GM18511 (cell line): ENCODE measurements around the gene CEACAM18.
"Not testable (repeated sequence)": the region's sequence is repeated elsewhere in the genome, so short reads cannot be mapped to it uniquely, and the experiment has no call there.

ENCODE experiments used
- ATAC-seq: cut with Tn5 transposase; IDR thresholded peaks from one replicate; pipeline ENCODE4 v1.9.1; 2021; ENCODE audit warnings: mild to moderate bottlenecking, moderate library complexity; ENCODE audit not compliant: unreplicated experiment

CEACAM18 gene

GRCh38 chr19:51460164-51460992 is 18.0 kb upstream of the CEACAM18 start:
- no peak for ATAC-seq

DNA sequence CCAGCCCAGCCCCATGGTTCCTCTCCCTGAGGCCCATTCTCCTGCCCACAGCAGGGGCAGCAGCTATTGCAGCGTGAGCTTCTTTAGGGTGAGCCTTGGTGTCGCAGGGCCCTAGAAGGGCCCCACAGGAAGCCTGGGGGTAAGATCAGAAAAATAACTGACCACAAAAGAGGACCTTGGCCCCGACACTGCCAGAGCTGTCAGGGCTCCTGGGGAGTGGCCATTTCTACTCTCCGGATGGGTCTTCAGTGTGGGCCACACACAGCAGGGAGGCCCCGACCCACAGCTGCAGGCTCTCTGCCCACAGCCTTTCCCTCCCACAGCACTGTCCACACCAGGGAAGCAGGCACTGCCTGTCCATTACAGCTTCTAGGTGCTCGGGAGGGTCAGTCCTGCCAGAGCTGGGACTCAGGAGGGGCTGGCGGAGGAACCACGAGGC is 16.6 kb upstream of the CEACAM18 start:
- ATAC-seq = no peak

DNA sequence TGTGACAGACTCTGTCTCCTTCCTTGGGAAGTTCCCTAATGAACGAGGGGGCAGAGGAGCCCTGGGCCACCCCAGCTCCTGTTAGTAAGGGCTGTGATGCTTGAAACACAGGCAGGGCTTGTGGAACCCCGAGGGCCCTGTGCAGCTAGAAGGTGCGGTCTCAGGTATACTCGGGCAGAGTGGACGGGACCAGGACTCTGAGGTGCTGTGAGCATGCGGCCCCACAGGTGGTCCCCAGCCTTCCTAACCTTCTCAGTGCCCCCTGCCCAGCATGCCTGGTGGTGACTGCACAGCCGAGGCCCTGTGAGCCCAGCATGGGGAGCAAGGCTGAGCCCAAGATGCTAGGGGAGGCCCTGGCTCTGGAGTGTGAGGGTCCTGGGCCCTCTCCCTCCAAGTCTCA is 16.1 kb upstream of the CEACAM18 start:
- ATAC-seq = no peak

- ATAC-seq = no peak
These were observed 15.7 kb upstream of the CEACAM18 start for GRCh38 chr19:51462681-51463080.

GRCh38 chr19:51463976-51464581 is 14.3 kb upstream of the CEACAM18 start:
- not testable (repeated sequence) for ATAC-seq

- no peak for ATAC-seq
These were observed 11.6 kb upstream of the CEACAM18 start for GRCh38 chr19:51466723-51467122.

- ATAC-seq = no peak
These were observed 10.3 kb upstream of the CEACAM18 start for GRCh38 chr19:51467864-51468544.

GRCh38 chr19:51468545-51468920 is 9.8 kb upstream of the CEACAM18 start:
- ATAC-seq = no peak

- no peak for ATAC-seq
These were observed 9.2 kb upstream of the CEACAM18 start for GRCh38 chr19:51469162-51469561.

- no peak for ATAC-seq
These were observed 8.7 kb upstream of the CEACAM18 start for GRCh38 chr19:51469629-51470028.

DNA sequence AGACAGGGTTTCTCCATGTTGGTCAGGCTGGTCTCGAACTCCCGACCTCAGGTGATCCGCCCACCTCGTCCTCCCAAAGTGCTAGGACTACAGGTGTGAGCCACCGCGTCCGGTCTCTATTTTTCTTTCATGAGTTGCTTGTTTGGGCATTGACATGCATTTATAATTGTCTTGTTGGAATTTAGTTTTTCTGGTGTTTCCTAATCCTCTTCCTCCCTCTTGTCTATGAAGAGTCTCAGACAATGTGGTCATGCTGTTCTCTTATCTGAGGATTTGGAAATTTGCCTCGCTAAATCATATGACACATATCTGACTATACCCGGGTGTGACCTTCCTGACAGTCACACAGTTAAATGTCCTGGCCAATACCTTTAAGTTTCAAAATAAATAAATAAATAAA is 7.4 kb upstream of the CEACAM18 start:
- no peak for ATAC-seq

DNA sequence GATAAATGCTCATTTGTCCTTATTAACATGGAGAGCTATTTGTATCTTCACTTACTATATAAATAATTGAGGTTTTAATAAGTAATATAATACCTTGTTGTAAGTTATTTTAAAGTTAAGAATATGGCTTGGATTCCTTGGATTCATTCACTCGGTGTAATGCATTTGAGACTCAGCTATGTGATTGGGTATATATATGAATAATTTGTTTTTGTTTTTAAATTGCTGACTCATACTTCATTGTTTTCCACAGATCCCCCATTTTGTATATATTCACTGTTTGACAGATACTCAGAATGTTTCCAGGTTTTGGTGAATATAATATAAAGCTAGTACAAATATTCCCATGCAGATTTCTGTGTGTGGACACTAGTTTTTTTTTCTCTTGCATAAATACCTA is 6.8 kb upstream of the CEACAM18 start:
- ATAC-seq = no peak

DNA sequence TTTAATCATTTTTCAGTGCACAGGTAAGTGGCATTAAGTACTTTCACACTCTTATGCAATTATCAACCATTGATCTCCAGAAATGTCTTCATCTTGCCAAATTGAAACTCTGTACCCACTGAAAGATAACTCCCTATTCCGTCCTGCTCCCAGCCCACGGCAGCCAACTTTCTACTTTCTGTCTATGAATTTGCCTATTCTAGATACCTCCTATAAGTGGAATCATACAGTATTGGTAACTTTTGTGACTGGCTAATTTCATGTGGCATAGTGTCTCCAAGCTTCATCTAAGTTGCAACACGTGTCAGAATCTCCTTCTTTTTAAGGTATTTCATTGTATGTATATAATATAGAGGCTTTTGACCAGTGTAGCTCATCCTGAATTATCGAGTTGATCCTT is 5.7 kb upstream of the CEACAM18 start:
- ATAC-seq = no peak

DNA sequence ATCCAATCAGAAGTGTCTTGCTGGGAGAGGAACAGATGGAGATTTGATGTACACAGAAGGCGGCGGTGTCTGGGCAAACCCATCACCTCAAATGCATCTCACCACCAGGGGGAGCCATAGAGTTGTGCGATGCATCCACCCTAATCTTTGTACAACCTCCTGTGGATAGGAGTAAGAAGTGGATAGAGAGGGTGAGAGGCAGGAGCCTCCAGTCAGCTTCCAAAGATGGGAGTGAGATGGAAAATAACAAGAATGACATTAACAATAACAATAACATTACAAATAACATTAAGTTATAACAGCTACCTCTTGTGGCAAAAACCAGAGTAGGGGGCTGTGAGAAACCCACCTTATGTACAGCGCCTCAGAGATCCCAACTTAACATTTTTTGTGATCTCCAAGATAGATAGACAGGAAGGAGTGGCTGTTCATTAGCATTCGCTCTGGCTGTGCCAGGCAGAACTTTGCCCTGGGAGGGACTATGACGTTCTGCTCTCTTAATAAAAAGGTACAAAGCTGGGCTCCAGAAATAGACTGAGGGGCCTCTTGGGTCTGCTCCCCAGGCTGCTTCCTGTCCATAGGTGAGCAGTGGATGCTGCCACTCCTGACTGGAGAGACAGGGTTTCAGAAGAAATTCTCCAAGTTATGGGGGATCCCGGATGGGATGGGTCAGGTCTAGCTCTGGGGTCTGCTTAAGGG is 5.2 kb upstream of the CEACAM18 start:
- ATAC-seq = no peak

DNA sequence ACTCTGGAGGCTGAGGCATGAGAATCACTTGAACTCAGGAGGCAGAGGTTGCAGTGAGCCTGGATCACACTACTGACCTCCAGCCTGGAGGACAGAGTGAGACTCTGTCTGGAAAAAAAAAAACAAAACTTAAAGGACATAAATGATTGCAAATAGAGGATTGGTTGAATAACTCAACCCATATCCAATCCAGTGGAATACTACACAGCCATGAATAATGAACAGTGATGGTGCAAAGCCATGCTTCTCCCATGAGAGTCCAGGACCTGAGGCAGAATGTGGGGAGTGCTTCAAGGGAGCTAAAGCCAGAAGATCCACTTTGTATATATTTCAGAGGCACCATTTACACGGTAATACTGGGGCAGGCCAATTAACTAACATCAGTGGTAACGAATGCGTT is 2.2 kb upstream of the CEACAM18 start:
- no peak for ATAC-seq

DNA sequence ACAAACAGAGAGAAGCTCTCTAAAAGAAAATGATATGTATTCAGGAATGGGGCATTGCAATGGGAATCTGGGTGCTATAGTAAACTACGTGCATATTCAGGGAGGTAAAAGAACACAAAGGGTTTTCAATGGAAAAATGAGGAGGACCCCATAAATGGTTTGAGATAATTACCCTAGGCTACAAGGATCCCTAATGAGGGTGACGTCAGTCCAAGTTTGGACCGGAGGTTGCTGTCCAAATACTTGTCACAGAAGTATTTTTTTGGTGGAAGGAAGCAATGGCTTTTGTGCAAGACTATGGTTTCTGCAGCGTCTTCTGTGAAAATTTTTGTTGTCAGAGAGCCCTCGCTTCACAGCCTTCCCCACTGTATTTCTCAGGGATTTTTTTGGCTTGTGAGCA is 995 bp upstream of the CEACAM18 start:
- no peak for ATAC-seq

- ATAC-seq = no peak
These were observed 1.4 kb downstream of the CEACAM18 start for GRCh38 chr19:51479531-51480331.

GRCh38 chr19:51480590-51480989 is 2.3 kb downstream of the CEACAM18 start:
- no peak for ATAC-seq

DNA sequence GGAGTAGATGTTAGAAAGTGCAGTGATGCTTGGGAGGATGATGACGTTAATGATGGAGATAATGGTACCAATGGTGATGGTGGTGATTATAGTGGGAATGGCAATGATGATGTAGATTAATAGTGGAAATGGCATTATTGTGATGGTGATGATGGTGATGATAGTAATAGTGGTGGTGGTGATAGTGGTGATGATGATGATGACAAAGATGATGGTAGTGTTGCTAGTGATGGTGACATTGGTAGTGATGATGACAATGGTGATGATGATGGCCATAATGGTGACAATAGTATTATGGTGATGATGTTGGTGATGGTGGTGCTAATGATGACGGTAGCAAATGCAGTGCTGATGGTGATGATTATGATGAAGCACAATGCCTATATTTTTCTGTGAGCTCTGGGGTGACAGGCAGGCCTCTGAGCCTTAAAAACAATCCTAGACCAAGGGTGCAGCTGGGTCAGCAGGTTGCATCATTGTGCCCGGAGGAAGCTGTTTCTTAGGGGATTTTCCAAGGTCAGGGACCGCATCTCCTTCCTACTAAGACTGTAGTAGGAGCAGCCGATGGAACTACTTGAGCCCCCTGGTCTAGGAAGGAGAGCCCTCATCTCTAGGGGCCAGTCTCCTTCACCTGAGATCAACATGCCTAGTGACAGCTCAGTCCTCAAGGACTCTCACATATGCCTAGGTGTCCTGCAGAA is 7.8 kb downstream of the CEACAM18 start:
- no peak for ATAC-seq

DNA sequence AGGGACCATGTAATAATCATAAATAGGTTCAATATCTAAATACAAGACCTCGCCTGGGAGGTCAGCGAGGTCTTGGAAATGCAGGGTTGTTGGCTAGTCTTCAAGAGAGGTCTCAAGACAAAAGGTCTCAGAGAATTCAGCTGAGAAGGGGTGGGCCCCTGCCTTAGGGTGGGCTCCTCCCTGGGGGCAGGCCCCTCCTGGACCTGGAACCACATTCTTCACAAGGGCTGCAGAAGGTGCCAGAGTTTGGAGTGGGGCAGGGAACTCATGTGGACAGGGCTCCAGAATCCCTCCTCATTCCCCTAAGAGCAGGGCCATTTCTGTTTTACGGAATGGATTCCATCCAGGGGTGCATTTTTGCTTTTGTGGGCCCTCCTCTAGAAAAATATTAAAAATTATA is 10.2 kb downstream of the CEACAM18 start:
- ATAC-seq = no peak
